GM08714 (cell line): ENCODE data around the gene LSM14A.
"Not testable (repeated sequence)": the region's sequence is repeated elsewhere in the genome, so short reads cannot be mapped to it uniquely, and the experiment has no call there.

Experiments used
- H3K4me3 ChIP-seq: fragments of 200-500 bp; sonication (Bioruptor generic); 2 replicates; pipeline ENCODE4 v1.5.1; 2014; ENCODE audit warnings: mild to moderate bottlenecking, low read length, inconsistent platforms
- ZNF274 ChIP-seq: IDR thresholded peaks from 2 replicates; pipeline ENCODE4 v1.6.1; 2012; ENCODE audit warnings: mild to moderate bottlenecking, low read depth, low read length

The LSM14A gene

GRCh38 chr19:34171877-34172660 is at the start of gene LSM14A:
TSS of gene LSM14A (plus strand) at chr19:34172504. CDS start at chr19:34172643, 139 bp downstream.
- peak within 1 kb of the TSS; percentile 91 for H3K4me3 ChIP-seq
- no peak for TF ChIP-seq ZNF274

GRCh38 chr19:34124828-34125227 is 47.5 kb upstream of the LSM14A start:
- no peak for TF ChIP-seq ZNF274
- H3K4me3 ChIP-seq = no peak overlapping the region

GRCh38 chr19:34126966-34127365 is 45.3 kb upstream of the LSM14A start:
- H3K4me3 ChIP-seq = no peak overlapping the region
- TF ChIP-seq ZNF274 = no peak

GRCh38 chr19:34127684-34128189 is 44.6 kb upstream of the LSM14A start:
- no peak overlapping the region for H3K4me3 ChIP-seq
- no peak for TF ChIP-seq ZNF274

- TF ChIP-seq ZNF274 = no peak
- H3K4me3 ChIP-seq = no peak overlapping the region
Measured at GRCh38 chr19:34128558-34129250, 43.6 kb upstream of the LSM14A start.

- TF ChIP-seq ZNF274 = no peak
- H3K4me3 ChIP-seq = no peak overlapping the region
Measured at GRCh38 chr19:34131100-34131499, 41.2 kb upstream of the LSM14A start.

- H3K4me3 ChIP-seq = not testable (repeated sequence)
Measured at GRCh38 chr19:34132145-34132544, 40.2 kb upstream of the LSM14A start.

GRCh38 chr19:34132706-34133105 is 39.6 kb upstream of the LSM14A start:
- H3K4me3 ChIP-seq = not testable (repeated sequence)

- H3K4me3 ChIP-seq = peak overlapping the region; percentile 82
- TF ChIP-seq ZNF274 = no peak
Measured at GRCh38 chr19:34134190-34135053, 37.9 kb upstream of the LSM14A start.

GRCh38 chr19:34135054-34135800 is 37.1 kb upstream of the LSM14A start:
- no peak for TF ChIP-seq ZNF274
- peak overlapping the region; percentile 82 for H3K4me3 ChIP-seq

GRCh38 chr19:34135821-34136611 is 36.3 kb upstream of the LSM14A start:
- TF ChIP-seq ZNF274 = no peak
- H3K4me3 ChIP-seq = no peak overlapping the region

GRCh38 chr19:34141025-34141424 is 31.3 kb upstream of the LSM14A start:
- no peak for TF ChIP-seq ZNF274
- no peak overlapping the region for H3K4me3 ChIP-seq

GRCh38 chr19:34142440-34142839 is 29.9 kb upstream of the LSM14A start:
- no peak overlapping the region for H3K4me3 ChIP-seq
- TF ChIP-seq ZNF274 = no peak
